SK-N-SH (cell line): ENCODE data around the gene VAMP5. TPM values are rescaled to one million over a fixed set of nuclear protein-coding genes. Genes with fewer than 3 reads are reported as not detected.
A peak's percentile ranks its signal among the peaks of the same experiment; 100 is the strongest.

Source experiments
- CTCF ChIA-PET: fragments of 300-600, 350-600 bp; formaldehyde crosslinking; extraction: SDS; loops from one replicate; lab custom pipeline; 2021; lab: Yijun Ruan, JAX
- POLR2A ChIA-PET: fragments of 350-600 bp; sonication (Branson Sonifier 250); formaldehyde crosslinking; extraction: SDS; loops from one replicate; lab custom pipeline; 2020; ENCODE audit warnings: antibody characterized with exemption, inconsistent platforms; lab: Yijun Ruan, JAX
- DNase-seq: peaks from one replicate; pipeline ENCODE4 v3.0.0; 2012
- H2AFZ ChIP-seq: fragments of 200-600 bp; sonication (generic); 2 replicates; pipeline ENCODE4 v1.8.1; 2016; ENCODE audit warnings: antibody characterized with exemption, mild to moderate bottlenecking, low read depth
- H3F3A ChIP-seq: fragments of 200-600 bp; sonication (generic); replicated peaks from 2 replicates; pipeline ENCODE3; 2016; ENCODE audit warnings: antibody characterized with exemption, mild to moderate bottlenecking; ENCODE audit not compliant: insufficient read depth
- H3K27ac ChIP-seq, 2 experiments: fragments of 200-500 bp in 1 of 2; fragments of 200-600 bp in 1 of 2; sonication (Bioruptor generic) in 1 of 2; sonication (generic), shearing (Covaris generic) in 1 of 2; 2 replicates each; pipeline versions ENCODE4 v1.5.1 to v1.6.1; 2014 to 2016; ENCODE audit warnings: low read depth in 2 of 2, inconsistent platforms in 1 of 2, low read length in 1 of 2, mild to moderate bottlenecking in 1 of 2, mixed read lengths in 1 of 2
- H3K27me3 ChIP-seq: fragments of 200-600 bp; sonication (generic), shearing (Covaris generic); 2 replicates; pipeline ENCODE4 v1.6.1; 2016; ENCODE audit warnings: mixed run types; ENCODE audit not compliant: insufficient read depth
- H3K36me3 ChIP-seq, 2 experiments: fragments of 200-500 bp in 1 of 2; fragments of 200-600 bp in 1 of 2; sonication (Bioruptor generic) in 1 of 2; sonication (generic) in 1 of 2; replicated peaks in 1 of 2; 2 replicates each; pipeline versions ENCODE3 to v1.5.1; 2014 to 2016; ENCODE audit warnings: low read length in 1 of 2, mild to moderate bottlenecking in 1 of 2; ENCODE audit not compliant: insufficient read depth in 2 of 2, control insufficient read depth in 1 of 2
- H3K4me1 ChIP-seq, 2 experiments: fragments of 200-500 bp in 1 of 2; fragments of 200-600 bp in 1 of 2; sonication (Bioruptor generic) in 1 of 2; sonication (generic), shearing (Covaris generic) in 1 of 2; 2 replicates each; pipeline versions ENCODE4 v1.5.1 to v1.6.1; 2014 to 2016; ENCODE audit warnings: low read depth in 1 of 2, low read length in 1 of 2, mixed run types in 1 of 2; ENCODE audit not compliant: insufficient read depth in 2 of 2, control insufficient read depth in 1 of 2
- H3K4me2 ChIP-seq: fragments of 200-600 bp; sonication (generic), shearing (Covaris generic); 2 replicates; pipeline ENCODE4 v1.6.1; 2017; ENCODE audit warnings: mixed run types
- H3K4me3 ChIP-seq, 2 experiments: fragments of 200-500 bp in 1 of 2; fragments of 200-600 bp in 1 of 2; sonication (Bioruptor generic) in 1 of 2; sonication (generic), shearing (Covaris generic) in 1 of 2; 2 replicates each; pipeline versions ENCODE4 v1.5.1 to v1.8.1; 2014 to 2016; ENCODE audit warnings: low read depth in 2 of 2, inconsistent platforms in 1 of 2, low read length in 1 of 2, mild to moderate bottlenecking in 1 of 2, mixed read lengths in 1 of 2, moderate library complexity in 1 of 2
- H3K79me2 ChIP-seq: fragments of 200-600 bp; sonication (generic); 2 replicates; pipeline ENCODE4 v1.8.1; 2017; ENCODE audit warnings: mild to moderate bottlenecking; ENCODE audit not compliant: insufficient read depth
- H3K9ac ChIP-seq: fragments of 200-600 bp; sonication (generic); 2 replicates; pipeline ENCODE4 v1.6.1; 2017; ENCODE audit warnings: mixed run types
- H3K9me2 ChIP-seq: fragments of 200-600 bp; sonication (generic); 2 replicates; pipeline ENCODE4 v1.6.1; 2017; ENCODE audit warnings: mixed run types
- H3K9me3 ChIP-seq: fragments of 200-600 bp; sonication (generic); 2 replicates; pipeline ENCODE4 v1.6.1; 2017; ENCODE audit warnings: mixed run types, mild to moderate bottlenecking, moderate library complexity
- H4K20me1 ChIP-seq: fragments of 200-600 bp; sonication (generic); 2 replicates; pipeline ENCODE4 v1.6.1; 2017; ENCODE audit warnings: mild to moderate bottlenecking, mixed run types; ENCODE audit not compliant: insufficient read depth
- FOXM1 ChIP-seq: IDR thresholded peaks from 2 replicates; pipeline ENCODE4 v1.4.0; 2012; ENCODE audit warnings: low read depth, mild to moderate bottlenecking
- GABPA ChIP-seq: IDR thresholded peaks from 2 replicates; pipeline ENCODE4 v1.4.0; 2012; ENCODE audit warnings: low read depth, mild to moderate bottlenecking
- POLR2AphosphoS5 ChIP-seq: IDR thresholded peaks from 2 replicates; pipeline ENCODE4 v1.6.1; 2012; ENCODE audit warnings: low read depth, low read length
- RXRA ChIP-seq: IDR thresholded peaks from 2 replicates; pipeline ENCODE4 v1.4.0; 2012; ENCODE audit warnings: low read depth, mild to moderate bottlenecking, borderline replicate concordance
- TEAD4 ChIP-seq: IDR thresholded peaks from 2 replicates; pipeline ENCODE4 v1.4.0; 2012; ENCODE audit warnings: mild to moderate bottlenecking, borderline replicate concordance; ENCODE audit not compliant: insufficient read depth
- USF1 ChIP-seq: IDR thresholded peaks from 2 replicates; pipeline ENCODE4 v1.4.0; 2012; ENCODE audit warnings: low read depth, borderline replicate concordance
- WGBS: methylation state at CpG from one replicate; pipeline ENCODE4 v1.1.6; 2017; ENCODE audit warnings: low lambda C conversion rate; 5-methylcytosine and 5-hydroxymethylcytosine counted together
- polyA plus RNA-seq, 3 experiments: library from polyadenylated mRNA; depleted of rRNA; stranded (reverse); fragments of >200 nt; gene quantifications; 2 replicates each; pipeline ENCODE4 v1.2.3, GENCODE V29; 2012

The VAMP5 gene
- polyA plus RNA-seq, 1 of the 3 experiments (the other 2 are of a cell fraction): 12.0 TPM

GRCh38 chr2:85545780-85546240 lies 38.4 kb upstream of the VAMP5 start:
- ChIA-PET POLR2A (interaction anchor here (0.9 to 8.2 kb wide), 10 partner anchors 9 to 191 kb away, joined by 3 to 87 read pairs (median 6); partner anchors contain the start of genes ELMOD3, RETSAT and SH2D6), CTCF (interaction anchor here (1.1 to 16.6 kb wide), 4 partner anchors 11 to 124 kb away, joined by 3 to 364 read pairs (median 4); partner anchors contain the start of gene SH2D6)
- Histone ChIP-seq H3K4me2 (no peak overlapping the region), H3F3A (peaks cover 77% of the 10 kb centered on the region), H3K9me3 (no peaks in the 10 kb centered on the region), H3K27me3 (no peaks in the 10 kb centered on the region), H3K27ac (no peak overlapping the region), H2AFZ (no peak overlapping the region), H4K20me1 (peaks cover 50% of the 10 kb centered on the region), H3K9me2 (no peaks in the 10 kb centered on the region), H3K9ac (no peak overlapping the region), H3K79me2 (peaks cover 27% of the 10 kb centered on the region), H3K36me3 (peaks cover 59 to 64% of the 10 kb centered on the region in 2 experiments), H3K4me1 (peaks cover 16 to 29% of the 10 kb centered on the region in 2 experiments), H3K4me3 (no peak overlapping the region)
- DNase-seq: no peak
- 0 out of 2 replicates have a peak, but pooled peaks have one; percentile 38 for TF ChIP-seq POLR2AphosphoS5
- TF ChIP-seq GABPA: no peak
- WGBS: 87% methylated on average over 5 of the region's 5 CpGs

- DNase-seq: no peak
- CTCF ChIA-PET: interaction anchor here (0.7 to 16.6 kb wide), 5 partner anchors 8 to 521 kb away, joined by 3 to 364 read pairs (median 3); partner anchors contain the start of genes MAT2A and SH2D6
- Histone ChIP-seq H2AFZ (no peak overlapping the region), H3K4me1 (peaks cover 6 to 19% of the 10 kb centered on the region in 2 experiments), H3K9ac (no peak overlapping the region), H3K9me2 (no peaks in the 10 kb centered on the region), H3K36me3 (peaks cover 53 to 57% of the 10 kb centered on the region in 2 experiments), H3K4me2 (no peak overlapping the region), H4K20me1 (peaks cover 35% of the 10 kb centered on the region), H3F3A (peaks cover 79% of the 10 kb centered on the region), H3K4me3 (no peak overlapping the region), H3K9me3 (no peaks in the 10 kb centered on the region), H3K27ac (peak overlapping the region in 1 of 2 experiments; percentile 28; a peak in 1 of 4 replicates), H3K79me2 (peaks cover 12% of the 10 kb centered on the region), H3K27me3 (no peaks in the 10 kb centered on the region)
- WGBS: 71% methylated on average over 1 of the region's 1 CpG
- TF ChIP-seq RXRA (no peak), USF1 (no peak), TEAD4 (no peak), FOXM1 (no peak), POLR2AphosphoS5 (peak; percentile 2)
- POLR2A ChIA-PET: interaction anchor here (1.1 to 8.2 kb wide), 7 partner anchors 9 to 193 kb away, joined by 3 to 87 read pairs (median 7); partner anchors contain the start of genes ELMOD3, RETSAT and SH2D6
Measured at GRCh38 chr2:85547089-85547858, 37.0 kb upstream of the VAMP5 start.
